HFF-Myc (cell line): ENCODE results near the gene MED29.
A peak's percentile ranks its signal among the peaks of the same experiment; 100 is the strongest.

Source experiments
- DNase-seq: peaks from one replicate; pipeline ENCODE4 v3.0.0-alpha.2; 2011; ENCODE audit warnings: low read depth; ENCODE audit errors: extremely low read depth
- H3K4me3 ChIP-seq: replicated peaks from 2 replicates; pipeline ENCODE4 v1.5.1; 2011; ENCODE audit warnings: low read depth, mild to moderate bottlenecking, control low read depth, low read length
- CTCF ChIP-seq: IDR thresholded peaks from 2 replicates; pipeline ENCODE4 v1.5.1; 2012; ENCODE audit warnings: mild to moderate bottlenecking, low read depth, low read length, control low read depth; ENCODE audit errors: missing control alignments

Gene MED29

GRCh38 chr19:39407660-39408391 lies 16.6 kb downstream of the MED29 start:
- no peak for TF ChIP-seq CTCF
- peak overlapping the region; percentile 96 for H3K4me3 ChIP-seq
- DNase-seq, result no peak

- peak overlapping the region; percentile 96 for H3K4me3 ChIP-seq
- TF ChIP-seq CTCF, result no peak
- no peak for DNase-seq
These were observed 17.4 kb downstream of the MED29 start for GRCh38 chr19:39408392-39409207.

GRCh38 chr19:39409208-39410016 lies 18.2 kb downstream of the MED29 start:
- peak overlapping the region; percentile 96 for H3K4me3 ChIP-seq
- DNase-seq, result no peak
- no peak for TF ChIP-seq CTCF

- DNase-seq, result no peak
- peak overlapping the region; percentile 96 for H3K4me3 ChIP-seq
- no peak for TF ChIP-seq CTCF
These were observed 19.0 kb downstream of the MED29 start for GRCh38 chr19:39410017-39410830.

GRCh38 chr19:39410831-39411080 lies 19.6 kb downstream of the MED29 start:
- H3K4me3 ChIP-seq, result no peak overlapping the region
- DNase-seq, result no peak
- no peak for TF ChIP-seq CTCF
